Activated gamma-delta T cell (primary cell): ENCODE data around the gene ZNF485.
"Not testable (repeated sequence)": the region's sequence is repeated elsewhere in the genome, so short reads cannot be mapped to it uniquely, and the experiment has no call there.

Experiments
- DNase-seq: peaks from one replicate; lab custom pipeline; 2025; lab: John Stamatoyannopoulos, UW

ZNF485 gene

DNA sequence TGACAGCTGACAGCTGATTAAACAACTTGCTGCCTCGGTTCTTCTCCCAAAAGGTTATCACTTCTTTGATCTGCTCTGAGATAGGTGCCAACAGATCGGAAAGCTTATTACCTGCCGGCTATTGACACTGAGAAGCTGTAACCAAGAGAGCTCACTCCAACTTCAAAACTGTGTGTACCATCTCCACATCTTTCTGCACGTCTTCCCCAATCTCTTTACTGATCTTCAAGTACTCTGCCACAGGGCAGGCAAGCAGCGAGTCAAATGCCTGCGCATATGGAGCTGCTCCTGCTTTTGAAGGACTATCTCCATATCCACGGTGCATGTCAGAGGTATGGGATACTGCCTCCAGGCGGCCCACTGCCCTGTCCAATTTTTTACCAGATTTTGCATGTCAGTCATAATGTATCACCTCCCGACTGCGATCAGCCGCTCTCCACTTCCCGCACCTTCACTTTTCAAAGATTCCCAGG lies 352 bp upstream of the ZNF485 start:
- no peak for DNase-seq

GRCh38 chr10:43607199-43607573 lies 948 bp downstream of the ZNF485 start:
- no peak for DNase-seq

GRCh38 chr10:43610636-43611035 lies 4.4 kb downstream of the ZNF485 start:
- DNase-seq = no peak

GRCh38 chr10:43616697-43617370 lies 10.6 kb downstream of the ZNF485 start:
- no peak for DNase-seq

GRCh38 chr10:43619368-43619767 lies 13.1 kb downstream of the ZNF485 start:
- no peak for DNase-seq

DNA sequence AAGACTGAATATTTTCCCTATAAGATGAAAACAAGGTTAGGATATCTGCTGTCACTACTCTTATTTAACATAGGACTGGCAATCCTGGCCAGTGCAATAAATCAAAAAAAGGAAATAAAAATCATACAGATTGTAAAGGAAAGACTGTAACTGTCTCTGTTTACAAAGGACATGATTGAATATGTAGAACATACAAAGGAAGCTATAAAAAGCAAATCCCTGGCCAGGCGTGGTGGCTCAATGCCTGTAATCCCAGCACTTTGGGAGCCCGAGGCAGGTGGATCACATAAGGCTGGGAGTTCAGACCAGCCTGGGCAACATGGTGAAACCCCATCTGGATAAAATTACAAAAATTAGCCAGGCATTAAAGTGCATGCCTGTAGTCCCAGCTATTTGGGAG lies 15.8 kb downstream of the ZNF485 start:
- DNase-seq = no peak

DNA sequence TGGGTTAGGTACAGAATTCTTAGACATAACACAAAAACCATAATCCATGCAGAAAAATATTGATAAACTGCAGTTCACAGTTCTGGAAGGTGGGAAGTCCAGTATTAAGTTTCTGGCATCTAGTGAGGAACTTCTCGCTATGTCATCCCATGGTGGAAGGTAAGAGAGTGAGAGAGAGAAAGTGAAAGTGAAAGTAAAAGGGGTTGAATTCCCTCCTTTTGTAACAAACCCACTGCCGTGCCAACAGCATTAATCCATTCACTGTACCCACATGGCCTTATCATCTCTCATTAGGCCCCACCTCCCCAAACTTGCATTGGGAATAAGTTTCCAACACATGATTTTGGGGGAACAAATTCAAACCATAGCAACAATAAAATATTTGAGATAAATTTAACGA lies 17.1 kb downstream of the ZNF485 start:
- no peak for DNase-seq

DNA sequence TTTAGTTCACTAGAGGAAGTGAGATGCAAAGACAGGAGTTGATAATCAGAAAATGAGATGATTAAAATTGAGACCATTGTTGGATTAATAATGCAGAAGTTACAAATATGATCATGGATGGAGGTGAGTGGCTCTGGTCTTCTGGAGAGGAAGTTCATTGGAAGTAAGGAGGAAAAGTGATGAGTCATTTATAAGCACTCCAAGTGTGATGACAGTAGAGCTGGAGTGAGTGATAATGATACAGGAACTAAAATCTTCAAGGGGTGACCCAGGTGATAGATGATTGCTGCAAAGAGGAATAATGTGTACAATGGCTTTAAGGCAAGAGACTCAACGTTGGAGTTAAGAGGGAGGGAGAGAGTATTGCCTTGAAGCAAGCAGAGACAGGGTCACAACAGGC lies 21.7 kb downstream of the ZNF485 start:
- DNase-seq = no peak

- no peak for DNase-seq
These were observed 22.7 kb downstream of the ZNF485 start for GRCh38 chr10:43628956-43629355.

GRCh38 chr10:43635816-43636215 lies 29.6 kb downstream of the ZNF485 start:
- DNase-seq = not testable (repeated sequence)

DNA sequence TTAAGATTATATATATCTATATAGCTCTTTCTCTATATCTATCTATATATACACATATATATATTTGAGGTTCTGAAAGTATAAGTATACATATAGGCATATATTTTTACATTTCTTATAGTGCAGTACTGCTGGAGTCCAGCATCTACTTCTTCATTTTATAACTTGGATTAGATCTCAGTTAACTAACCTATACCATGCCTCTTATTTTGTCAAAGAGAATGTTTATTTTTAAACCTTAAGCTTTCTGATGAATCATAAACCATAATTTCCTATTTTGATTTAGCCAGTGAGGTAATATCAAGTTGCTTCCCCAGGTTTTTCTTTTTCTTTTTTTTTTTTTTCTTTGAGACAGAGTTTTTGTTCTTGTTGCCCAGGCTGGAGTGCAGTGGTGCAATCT lies 34.4 kb downstream of the ZNF485 start:
- DNase-seq = no peak

DNA sequence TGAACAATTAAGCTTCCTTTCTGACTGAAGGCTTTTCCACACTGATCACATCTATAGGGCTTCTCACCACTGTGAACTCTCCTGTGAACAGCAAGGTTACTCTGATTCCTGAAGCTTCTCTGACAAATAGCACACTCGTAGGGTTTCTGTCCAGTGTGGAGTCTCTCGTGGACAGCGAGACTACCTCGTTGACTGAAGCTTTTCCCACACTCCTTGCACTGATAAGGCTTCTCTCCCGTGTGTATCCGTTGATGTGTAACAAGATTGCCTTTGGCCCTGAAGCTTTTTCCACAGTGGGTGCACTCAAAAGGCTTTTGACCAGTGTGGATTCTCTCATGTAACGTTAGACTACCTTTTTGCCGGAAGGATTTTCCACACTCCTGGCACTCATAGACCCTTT lies 38.0 kb downstream of the ZNF485 start:
- no peak for DNase-seq

DNA sequence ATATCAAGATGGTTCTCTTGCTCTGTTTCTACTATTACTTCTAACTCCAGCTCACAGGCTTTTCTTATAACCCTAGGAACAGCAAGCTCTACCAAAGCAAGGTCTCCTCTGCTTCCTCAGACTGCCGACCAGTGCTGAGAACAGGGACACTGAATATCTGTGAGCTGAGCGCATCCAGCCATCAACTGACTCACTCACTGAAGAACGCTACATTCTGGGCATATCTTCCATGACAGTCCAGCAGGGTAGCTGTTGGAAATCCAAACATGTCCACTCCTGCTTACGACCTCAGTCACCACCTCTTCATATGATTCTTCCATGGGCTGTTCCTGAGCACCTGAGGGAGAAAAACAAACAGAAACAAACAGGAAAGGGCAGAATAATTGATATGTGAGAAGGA lies 39.6 kb downstream of the ZNF485 start:
- no peak for DNase-seq

GRCh38 chr10:43647576-43647975 lies 41.3 kb downstream of the ZNF485 start:
- DNase-seq = no peak

- DNase-seq = no peak
These were observed 41.8 kb downstream of the ZNF485 start for GRCh38 chr10:43648095-43648397.

- DNase-seq = peak; percentile 65
These were observed 42.4 kb downstream of the ZNF485 start, which contains the start of gene ZNF32 for GRCh38 chr10:43648398-43649184. ZNF32 (minus strand) TSS chr10:43648881; CDS start chr10:43646133, 2,748 bp downstream.

GRCh38 chr10:43649185-43649523 lies 42.9 kb downstream of the ZNF485 start:
- no peak for DNase-seq

- no peak for DNase-seq
These were observed 47.5 kb downstream of the ZNF485 start for GRCh38 chr10:43653746-43654145.

DNA sequence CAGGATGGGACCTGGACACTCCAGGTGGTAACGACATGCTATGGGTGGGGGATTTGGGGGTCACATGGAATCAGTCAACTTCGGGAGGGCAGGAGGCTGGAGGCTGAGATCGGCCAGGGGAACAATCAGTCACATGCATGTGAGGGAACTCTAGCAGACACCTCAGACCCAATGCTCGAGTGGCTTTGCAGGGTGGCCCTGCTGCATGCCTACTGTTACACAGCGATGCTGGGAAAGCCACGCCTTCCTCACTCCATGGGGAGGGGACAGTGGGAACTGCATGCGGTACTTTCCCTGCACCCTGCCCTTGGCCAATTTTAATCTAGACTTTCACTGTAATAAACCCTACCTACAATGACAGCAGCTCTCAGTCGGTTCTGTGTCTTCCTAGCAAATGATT lies 49.1 kb downstream of the ZNF485 start:
- DNase-seq = no peak

GRCh38 chr10:43658227-43658626 lies 52.0 kb downstream of the ZNF485 start:
- DNase-seq = no peak

DNA sequence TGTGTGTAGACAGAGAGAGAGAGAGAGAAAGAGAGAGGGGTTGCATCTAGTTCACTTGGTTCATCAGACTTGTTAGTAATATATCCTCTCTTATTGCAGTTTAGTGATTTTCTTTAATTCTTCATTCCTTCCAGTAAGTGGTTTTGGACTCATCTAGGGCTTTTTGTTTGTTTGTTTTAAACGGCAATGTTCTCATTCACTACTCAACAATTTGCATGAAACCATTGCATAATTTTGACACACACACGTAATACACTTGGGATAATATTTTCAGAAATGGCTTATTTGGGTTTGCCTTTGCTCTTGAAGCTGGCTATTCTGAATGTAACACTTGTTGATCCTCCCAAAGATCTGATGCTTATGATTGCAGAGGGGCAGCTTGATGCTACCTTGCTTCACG lies 58.8 kb downstream of the ZNF485 start:
- no peak for DNase-seq

GRCh38 chr10:43666552-43666951 lies 60.3 kb downstream of the ZNF485 start:
- DNase-seq = no peak

- peak; percentile 4 for DNase-seq
These were observed 61.1 kb downstream of the ZNF485 start for GRCh38 chr10:43667317-43667731.
